ENCODE measurements around the gene CALB2.
A peak's percentile ranks its signal among the peaks of the same experiment; 100 is the strongest.
"Not testable (repeated sequence)": the region's sequence is repeated elsewhere in the genome, so short reads cannot be mapped to it uniquely, and the experiment has no call there.

Gene CALB2, protein sequence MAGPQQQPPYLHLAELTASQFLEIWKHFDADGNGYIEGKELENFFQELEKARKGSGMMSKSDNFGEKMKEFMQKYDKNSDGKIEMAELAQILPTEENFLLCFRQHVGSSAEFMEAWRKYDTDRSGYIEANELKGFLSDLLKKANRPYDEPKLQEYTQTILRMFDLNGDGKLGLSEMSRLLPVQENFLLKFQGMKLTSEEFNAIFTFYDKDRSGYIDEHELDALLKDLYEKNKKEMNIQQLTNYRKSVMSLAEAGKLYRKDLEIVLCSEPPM

DNA sequence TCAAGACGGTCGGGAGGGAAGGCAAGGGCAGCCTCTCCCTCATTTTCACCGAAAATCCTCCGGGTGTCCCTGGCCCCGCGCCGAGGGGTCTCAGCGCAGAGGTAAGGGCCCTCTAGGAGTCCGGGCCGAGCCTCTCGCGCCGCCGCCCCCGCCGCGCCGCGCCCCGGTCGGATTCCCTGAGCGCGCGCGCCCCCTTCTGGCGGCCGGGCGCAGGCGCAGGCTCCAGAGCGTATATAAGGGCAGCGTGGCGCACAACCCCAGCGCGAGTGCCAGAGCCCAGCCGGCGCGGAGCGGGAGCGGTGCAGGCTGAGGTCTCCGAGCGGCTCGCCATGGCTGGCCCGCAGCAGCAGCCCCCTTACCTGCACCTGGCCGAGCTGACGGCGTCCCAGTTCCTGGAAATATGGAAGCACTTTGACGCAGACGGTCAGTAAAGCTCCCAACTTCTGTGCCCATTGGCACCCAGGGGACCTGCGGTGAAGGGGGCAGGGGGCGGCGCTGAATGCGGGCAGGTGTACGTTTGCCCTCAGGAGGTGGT, at the start of gene CALB2:
TSS of gene CALB2 (plus strand) at position 260 of the 535 bp plus-strand sequence. CDS start at position 330, 70 bp downstream.
- peak in 34 of 56 donors; percentile 3 to 70 (median 24) for DNase-seq

DNA sequence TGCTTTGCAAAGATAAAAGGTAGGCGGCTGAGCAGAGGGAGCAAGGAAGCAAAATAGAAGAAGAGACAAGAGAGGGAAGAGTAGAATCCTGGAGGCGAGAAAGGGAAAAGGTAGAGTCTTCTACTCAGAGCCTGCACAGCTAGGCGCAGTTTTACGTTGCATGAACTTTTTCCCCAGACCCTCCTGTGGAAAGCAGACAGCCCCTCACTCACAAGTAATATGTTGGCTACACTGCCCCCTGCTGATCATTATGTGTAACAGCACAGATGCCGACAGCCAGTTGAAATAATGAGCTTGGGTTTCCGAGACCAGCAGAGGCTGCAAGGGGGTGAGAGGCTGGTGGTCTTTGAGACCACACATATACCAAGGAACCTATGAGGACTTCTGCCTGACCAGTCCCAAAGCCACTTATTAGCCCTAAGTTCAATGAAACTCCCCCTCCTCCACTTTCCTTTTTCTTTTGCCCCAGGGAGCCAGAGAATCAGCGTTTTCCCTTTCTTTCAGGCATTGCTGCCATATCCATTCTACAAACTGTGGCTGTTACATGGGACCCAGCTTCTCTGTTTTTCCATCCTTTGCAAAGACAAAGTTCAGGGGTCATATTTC, 46.9 kb upstream of the CALB2 start:
- DNase-seq: peak in 13 of 56 donors; percentile 1 to 30 (median 4)

DNA sequence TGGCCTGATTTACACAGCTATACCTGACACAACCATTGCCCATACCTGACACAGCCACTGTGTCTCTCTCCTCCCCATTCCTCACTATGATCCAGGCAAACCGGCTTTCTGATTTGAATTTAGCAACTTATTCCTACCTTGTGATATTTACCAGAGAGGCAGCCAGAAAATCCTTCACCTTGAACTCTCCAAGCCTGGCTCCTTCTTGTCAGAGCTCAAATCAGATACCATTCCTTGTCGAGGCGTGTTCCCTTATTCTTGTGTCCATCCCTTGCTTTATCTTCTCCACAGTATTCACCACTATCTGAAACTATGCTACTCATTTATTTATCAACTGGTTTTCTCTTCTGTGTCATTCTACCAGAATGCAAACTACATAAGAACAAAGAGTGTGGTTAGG, 44.9 kb upstream of the CALB2 start:
- DNase-seq: not testable (repeated sequence)

DNA sequence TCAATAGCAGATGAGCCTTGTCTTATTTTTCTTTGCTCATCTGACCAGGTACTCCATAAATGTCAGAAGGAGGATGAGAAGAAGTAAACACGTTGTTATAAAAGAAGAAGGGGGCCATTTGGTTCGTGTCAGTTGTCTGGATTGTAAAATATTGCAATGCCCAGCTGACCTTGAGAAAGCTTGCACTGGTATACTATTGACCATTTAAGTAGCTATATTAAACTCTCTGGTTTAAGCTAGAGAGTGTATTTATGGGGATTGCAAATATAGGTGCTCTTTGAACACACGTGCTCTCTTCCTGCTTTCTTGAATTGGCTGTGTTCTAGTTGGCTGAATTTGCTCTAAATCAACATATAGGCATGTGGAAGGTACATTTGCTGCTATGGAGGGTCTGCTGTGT, 43.3 kb upstream of the CALB2 start:
- no peak for DNase-seq

DNA sequence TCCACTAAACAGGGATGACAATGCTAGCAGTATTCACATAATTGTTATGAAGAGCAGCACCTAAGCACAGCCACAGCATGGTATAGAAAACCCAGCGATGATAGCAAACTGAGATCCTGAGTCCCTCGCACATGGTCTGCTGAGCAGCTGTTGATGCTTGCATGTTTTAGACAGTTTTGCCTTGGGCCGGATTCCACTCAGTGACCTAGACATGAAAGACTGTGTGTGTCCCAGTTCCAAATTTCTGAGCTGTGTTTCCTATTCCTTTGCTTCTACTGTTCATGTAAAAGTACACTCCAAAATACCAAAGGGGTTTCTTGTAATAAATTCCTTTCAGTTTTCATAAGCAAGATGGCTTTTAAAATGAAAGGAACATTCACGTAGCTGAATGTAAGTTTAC, 38.5 kb upstream of the CALB2 start:
- no peak for DNase-seq

DNA sequence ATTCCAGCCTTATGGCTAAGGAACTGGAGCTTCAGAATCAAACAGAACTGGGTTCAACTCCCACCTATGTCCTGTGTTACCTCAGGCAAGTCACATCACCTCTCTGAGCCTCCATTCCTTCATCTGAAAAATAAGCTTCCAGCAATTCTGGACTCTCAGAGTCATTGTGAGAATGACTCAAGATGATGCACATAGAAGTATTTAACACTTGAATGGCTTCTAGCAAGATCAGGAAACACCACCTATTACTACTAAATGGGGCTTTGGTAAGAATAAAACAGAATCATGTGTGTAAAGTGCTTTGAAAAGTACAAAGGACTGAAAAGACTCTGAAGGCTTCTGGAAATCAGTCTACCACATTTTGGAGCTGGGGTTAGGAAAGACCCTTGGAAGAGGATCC, 30.8 kb upstream of the CALB2 start:
- no peak for DNase-seq

DNA sequence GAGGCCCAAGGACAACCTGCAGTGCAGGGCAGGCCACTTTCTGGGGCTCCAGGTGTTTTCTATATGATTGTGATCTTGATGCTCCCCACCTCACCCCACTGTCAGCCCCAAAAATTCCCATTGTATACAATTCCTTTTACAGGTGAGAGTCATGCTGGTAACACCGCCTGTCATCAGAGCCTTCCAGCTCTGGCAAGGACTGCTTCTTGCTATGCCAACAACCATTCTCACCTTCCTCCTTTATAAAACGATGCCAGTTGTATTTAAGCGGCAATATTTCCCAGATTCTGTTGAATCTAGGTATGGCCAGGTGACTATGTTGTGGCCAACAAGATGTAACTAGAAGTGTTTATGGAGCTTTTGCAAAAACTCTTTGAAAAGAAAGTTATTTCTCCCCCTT, 30.4 kb upstream of the CALB2 start:
- no peak for DNase-seq

DNA sequence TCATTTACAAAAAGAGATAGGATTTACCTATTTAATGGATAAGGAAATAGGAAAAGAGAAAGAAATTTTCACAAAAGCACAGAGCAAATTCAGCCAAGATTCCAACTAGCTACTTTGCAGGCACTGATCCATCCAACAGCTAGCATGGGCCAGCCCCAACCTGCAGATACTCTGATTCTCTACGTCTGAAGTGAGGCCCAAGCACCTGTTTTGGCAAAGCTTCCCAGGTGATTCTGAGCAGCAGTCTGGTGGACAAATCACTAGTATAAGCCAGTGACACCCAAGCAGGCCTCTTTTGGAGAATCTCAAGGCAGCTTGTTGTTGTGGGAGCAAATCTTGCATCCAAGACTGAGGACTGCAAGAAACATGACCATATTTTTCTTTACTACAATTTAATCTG, 20.9 kb upstream of the CALB2 start:
- no peak for DNase-seq

DNA sequence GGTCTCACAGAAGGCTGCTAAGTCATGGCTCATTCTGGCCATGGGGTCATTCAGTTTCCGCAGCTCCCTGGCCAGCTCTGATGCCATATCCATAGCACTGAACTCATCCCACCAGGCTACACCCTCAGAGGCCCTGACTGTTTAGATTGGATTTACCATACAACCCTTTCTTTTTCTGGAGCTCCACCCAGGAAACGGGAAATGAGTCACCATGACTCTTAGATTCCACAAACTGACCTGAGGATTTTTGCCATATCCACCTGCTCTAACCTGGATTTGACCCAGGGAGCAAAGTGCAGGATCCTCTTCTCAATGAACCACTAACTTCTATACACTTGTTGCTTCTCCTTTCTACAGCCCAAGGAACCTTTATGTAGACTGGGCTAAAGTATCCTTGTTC, 20.3 kb upstream of the CALB2 start:
- DNase-seq: no peak

DNA sequence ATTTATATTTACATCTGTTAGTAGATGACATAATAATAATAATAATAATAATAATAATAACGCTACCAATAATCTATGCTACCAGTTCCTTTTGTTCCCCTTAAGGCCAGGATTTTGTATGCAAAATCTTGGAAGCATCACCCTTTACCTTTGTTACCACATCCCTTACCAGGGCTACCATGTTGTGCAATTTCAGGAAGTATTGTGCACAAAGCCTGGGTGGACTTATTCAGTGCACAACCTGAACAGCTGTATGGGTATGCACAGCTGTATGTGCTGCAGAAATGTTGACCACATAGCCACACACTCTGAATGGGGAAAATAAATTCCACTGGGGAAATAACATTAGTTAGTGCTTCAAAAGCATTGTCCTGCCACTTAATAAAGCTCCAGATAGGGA, 19.9 kb upstream of the CALB2 start:
- DNase-seq: no peak

DNA sequence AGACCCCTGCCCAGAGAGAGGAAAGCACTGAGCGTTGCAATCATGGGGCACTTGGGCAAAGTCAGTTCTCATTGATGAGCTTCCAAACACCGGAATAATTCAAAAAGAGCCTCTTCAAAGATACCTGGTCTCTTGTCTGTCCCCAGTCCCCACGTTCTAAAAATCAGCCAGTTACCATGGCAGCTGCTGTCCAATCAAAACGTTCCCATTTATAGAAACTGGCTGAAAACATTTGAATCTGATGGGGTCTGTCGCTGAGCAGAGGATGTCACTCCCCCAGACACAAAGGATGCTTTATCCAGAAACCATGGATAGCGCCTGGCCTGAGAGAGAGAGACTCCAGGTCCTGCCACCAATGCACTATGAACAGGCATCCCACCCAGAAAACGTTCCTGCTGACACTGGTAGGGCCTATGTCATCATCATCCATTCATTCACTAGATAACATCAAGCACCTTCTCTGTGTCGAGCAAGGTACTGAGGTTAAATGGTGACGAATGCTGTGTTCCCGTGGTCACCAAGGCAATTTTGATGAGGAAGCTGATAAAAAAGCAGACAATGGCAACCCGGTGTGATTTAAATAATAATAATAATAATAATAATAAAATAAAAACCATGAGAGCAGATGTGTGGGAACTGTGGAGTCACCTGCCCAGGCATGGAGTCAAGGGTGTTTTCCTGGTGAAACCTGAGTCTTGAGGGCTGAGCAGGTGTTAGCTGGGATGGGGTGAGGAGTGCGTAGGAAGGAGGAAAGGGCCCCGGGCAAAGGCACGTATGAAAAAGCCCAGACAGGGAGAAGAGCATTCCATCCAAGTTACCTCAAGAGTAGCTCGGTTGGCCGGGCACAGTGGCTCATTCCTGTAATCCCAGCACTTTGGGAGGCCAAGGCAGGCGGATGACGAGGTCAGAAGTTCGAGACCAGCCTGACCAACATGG, 19.0 kb upstream of the CALB2 start:
- DNase-seq: no peak

DNA sequence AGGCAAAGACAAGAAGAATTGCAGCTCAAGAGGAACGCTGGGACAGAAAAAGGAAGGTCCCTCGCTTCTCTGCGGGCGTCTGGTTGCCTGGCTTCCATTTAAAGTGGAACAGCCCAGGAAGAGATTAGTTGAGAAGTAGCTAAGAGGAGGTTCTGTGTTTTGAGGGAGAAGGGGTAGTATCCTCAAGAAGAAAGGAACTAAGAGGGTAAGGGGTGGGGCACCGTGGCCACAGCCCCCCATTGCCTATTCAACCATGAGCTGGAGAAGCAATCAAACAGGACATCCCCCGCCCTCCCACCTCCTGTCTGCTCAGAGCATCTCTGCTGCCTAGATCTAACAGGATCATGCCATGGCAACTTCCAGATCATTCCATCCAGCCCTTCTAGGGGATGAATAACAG, 18.1 kb upstream of the CALB2 start:
- no peak for DNase-seq

DNA sequence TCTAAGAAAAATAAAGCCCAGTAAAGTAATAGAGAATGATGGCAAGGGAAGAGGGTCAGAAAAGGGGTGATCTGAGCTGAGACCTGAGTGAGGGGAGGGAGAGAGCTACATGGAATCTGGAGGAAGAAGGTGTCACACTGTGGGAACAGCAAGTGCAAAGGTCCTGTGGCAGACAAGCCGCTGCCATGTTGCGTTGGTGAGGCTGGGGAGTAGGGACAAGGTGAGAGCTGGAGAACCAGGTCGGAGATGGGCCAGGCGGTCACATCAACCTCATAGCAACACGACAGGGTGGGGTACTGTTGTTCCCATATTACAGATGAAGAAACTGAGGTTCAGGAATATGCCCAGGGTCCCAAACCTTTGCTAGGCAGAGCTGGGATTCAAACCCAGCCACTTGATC, 16.6 kb upstream of the CALB2 start:
- no peak for DNase-seq

DNA sequence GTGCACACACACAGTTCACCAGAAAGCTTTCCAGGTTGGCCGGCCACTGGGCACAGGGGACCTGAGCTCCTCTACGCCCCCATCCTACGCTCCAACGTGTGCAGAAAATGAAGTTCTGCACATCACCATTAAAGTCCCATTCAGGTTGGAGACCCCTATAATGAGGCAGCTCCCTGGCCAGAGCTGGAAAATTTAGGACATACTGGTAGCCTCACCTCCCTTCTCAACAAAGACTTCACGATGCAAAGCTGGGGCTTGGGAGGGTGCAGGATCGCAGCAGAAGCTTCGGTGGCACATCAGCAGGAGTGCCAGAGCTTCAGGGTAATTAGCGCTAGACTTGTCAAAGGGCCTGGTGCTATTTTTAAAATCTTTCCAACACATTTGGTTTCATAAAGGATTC, 15.4 kb upstream of the CALB2 start:
- no peak for DNase-seq

DNA sequence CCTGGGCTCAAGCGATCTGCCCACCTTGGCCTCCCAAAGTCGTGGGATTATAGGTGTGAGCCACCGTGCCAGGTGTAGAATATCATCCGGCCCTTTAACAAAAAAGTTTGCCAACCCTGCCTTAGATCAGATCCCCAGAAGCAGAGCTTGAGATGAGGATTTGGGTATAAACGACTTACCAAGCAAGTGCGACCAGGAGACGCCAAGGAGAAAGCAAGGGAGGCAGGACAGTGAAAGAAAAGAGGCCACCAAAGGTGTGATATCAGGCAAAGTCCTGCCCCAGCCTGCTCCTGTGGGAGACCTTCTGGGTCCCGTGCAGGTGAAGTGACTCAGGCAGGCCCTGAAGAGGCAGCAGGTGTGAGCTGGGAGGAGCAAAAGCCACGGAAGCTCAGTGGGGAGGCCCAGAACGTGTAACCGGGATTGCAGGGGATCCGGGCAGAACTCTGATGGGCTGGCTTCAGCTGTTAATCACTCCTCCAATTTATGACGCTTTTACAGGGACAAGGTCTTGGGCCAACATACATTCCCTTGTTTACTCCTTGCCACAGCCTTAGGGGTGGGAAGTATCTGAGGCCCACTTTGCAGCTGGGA, 14.1 kb upstream of the CALB2 start:
- DNase-seq: no peak

DNA sequence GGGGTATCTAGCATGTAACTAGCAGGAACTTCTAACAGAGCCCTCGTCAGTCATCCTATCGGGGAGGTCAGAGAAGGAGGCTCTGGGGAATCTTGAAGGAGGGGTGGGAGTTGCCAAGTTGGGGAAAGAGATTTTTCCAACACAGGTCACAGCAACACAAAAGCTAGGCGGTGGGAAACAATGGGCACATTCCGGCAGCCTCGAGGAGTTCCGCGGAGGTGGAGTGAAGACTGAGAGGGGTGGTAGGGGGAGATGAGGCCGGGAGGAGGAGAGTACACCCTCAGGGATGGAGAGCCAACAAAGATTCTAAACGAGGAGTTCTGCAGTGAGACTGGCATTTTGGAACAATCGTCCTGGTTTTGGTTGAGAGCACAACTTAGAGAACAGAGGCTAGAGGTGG, 13.5 kb upstream of the CALB2 start:
- DNase-seq: no peak

DNA sequence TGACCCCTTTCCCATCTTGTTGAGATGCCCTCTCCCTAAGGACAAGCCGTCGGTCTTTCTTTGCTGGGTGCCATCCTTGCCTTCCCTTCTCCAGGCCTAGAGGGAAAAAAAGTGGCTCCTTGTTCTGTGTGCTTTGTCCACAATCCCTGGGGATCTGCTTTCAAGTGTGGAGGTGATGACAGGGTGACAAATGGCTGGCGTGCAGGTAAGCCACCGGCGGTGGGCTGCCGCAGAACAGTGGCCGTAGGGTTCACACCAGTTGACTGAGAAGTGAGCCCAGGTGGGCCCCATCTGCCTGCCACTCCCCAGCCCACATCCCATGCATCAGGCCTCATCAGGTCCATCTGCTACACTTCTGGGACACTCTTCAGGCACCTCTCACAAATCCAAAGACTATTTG, 11.4 kb upstream of the CALB2 start:
- no peak for DNase-seq

DNA sequence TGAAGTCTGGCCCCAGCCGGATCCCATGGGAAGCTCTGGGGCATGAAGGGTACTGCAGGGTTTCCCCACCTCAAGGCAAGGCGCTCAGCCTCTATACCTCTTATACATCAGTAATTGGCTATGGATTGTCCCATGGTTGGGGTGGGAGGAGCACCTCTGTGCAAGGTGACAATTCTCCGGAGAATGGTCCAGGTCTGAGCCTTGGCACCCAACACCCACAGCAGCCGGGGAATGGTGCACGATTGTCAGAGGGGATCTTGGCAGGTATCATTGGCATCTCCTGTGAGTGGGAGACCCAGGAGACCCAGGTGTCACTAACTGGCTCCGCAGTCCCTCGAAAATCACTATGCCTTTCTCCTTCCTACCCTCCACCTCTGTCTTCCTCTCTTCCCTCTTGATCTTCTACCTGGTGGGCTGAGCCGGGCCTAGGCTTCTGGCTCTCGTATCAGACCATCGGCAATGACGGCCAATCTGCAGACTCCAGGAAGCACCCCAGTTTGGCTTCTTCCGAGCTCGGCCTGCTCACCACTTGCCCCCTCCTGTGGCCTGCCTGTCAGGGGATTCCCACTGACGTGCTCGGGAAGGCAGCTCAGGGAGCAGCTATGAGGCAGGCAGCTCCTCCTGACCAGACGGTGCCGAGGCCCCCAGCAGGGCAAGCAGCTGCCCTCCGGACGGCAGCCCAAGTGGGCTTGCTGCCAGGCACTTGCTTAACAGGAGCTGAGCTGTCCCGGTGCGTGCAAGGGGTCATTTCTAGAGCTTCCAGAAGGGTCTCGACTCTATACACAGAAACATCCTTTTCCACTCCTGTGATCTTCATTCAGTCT, 10.0 kb upstream of the CALB2 start:
- DNase-seq: no peak

DNA sequence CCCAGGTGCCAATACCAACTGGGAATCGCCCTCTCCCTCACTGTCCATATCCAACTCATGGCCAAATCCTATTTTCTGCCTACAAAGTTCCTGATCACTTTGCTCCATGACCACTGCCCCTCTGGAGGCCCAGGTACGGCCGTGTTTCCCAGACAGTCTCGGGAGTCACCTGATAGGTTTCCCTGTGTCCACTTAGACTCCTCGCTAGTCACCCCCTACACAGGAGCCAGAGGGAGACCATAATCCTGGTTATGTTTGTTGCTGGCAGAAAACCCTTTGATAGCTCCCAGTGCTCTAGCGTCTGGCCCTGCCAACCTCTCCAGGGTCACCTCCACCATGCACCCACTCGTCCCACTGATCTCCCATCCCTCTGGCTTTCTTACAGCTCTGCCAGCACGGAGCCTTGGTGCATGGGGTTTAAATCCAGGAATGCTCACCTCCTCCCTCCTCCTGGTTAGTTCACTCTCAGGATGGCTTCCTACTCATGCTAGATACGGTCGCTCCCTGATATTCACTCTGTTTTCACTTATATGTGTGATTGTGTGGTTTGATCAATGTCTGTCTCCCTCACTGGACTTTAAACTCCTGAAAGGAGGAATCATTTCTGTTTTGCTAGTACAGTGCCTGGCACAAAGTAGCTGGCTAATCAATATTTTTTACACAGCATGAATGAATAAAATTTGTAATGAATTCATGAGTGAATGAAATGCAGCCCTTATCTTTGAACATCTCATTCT, 7.5 kb upstream of the CALB2 start:
- DNase-seq: no peak

DNA sequence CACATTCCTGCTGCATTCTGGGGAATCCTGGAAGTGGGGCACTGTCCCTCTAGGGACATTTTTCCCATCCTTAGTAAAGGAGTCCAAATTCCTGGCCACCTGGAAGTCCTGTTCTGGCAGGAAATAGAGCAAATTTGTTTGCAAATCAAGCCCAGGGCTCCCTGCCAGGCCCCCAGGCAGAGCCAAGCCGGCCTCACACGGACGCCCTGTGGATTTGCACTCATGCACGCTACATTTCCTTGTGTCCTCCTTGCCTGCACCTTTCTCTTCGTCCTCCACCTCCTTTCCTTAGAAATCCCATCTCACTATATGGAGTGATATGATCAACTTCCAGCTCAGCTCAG, 7.0 kb upstream of the CALB2 start:
- no peak for DNase-seq
